GM18867 (cell line): ENCODE measurements around the gene PTPN3.
A peak's percentile ranks its signal among the peaks of the same experiment; 100 is the strongest.
"Not testable (repeated sequence)": the region's sequence is repeated elsewhere in the genome, so short reads cannot be mapped to it uniquely, and the experiment has no call there.

ENCODE experiments used
- ATAC-seq: cut with Tn5 transposase; IDR thresholded peaks from one replicate; pipeline ENCODE4 v1.9.1; 2021; ENCODE audit warnings: mild to moderate bottlenecking, moderate library complexity; ENCODE audit not compliant: unreplicated experiment

Gene PTPN3, protein sequence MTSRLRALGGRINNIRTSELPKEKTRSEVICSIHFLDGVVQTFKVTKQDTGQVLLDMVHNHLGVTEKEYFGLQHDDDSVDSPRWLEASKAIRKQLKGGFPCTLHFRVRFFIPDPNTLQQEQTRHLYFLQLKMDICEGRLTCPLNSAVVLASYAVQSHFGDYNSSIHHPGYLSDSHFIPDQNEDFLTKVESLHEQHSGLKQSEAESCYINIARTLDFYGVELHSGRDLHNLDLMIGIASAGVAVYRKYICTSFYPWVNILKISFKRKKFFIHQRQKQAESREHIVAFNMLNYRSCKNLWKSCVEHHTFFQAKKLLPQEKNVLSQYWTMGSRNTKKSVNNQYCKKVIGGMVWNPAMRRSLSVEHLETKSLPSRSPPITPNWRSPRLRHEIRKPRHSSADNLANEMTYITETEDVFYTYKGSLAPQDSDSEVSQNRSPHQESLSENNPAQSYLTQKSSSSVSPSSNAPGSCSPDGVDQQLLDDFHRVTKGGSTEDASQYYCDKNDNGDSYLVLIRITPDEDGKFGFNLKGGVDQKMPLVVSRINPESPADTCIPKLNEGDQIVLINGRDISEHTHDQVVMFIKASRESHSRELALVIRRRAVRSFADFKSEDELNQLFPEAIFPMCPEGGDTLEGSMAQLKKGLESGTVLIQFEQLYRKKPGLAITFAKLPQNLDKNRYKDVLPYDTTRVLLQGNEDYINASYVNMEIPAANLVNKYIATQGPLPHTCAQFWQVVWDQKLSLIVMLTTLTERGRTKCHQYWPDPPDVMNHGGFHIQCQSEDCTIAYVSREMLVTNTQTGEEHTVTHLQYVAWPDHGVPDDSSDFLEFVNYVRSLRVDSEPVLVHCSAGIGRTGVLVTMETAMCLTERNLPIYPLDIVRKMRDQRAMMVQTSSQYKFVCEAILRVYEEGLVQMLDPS

DNA sequence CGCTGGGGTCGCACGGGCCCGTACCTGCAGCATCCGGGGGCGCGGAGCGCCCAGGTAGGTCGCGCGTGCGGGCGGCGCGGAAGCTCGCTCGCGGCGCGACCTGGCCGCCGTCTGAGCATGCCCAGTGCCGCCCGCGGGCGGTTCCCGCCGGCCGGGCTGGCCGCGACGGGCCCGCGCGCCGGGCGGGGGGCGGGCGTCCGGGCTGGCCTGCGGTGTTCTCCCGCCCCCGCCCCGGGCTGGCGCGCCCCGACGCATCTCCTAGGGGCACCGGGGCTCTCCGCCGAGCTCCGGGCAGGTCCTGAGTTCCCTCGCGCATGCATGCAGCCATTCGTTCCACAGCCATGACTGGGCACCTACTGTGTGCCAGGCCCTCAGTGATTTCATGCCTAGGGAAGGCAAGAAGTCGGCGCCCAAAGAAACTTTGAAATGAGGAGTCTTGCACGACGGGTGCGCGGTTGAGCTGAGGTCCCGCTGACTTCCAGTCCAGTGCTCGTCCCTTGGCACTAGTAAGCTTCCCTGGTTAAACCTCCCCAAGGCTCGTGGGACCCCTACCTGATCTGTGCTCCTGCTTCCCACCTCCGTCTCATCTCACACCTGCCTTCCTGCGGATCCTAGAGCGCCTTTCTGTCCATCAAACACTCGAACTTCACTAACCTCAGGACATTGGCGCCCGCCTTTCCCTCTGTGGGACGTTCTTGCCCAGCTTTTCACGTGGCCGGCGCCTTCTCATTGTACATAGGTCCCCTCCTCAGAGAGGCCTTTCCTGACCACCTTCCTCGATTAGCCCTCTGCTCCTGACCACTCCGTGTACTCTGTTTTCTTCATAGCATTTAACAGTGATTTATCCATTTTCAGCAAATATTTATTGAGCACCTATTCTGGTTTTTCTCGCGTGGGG lies at the start of gene PTPN3:
Gene PTPN3, minus strand, starts transcription at position 113 of the 898 bp plus-strand sequence. CDS start 34,873 bp downstream, outside the sequence.
- no peak for ATAC-seq

- ATAC-seq: not testable (repeated sequence)
Measured at GRCh38 chr9:109544954-109545353, 46.8 kb upstream of the PTPN3 start.

DNA sequence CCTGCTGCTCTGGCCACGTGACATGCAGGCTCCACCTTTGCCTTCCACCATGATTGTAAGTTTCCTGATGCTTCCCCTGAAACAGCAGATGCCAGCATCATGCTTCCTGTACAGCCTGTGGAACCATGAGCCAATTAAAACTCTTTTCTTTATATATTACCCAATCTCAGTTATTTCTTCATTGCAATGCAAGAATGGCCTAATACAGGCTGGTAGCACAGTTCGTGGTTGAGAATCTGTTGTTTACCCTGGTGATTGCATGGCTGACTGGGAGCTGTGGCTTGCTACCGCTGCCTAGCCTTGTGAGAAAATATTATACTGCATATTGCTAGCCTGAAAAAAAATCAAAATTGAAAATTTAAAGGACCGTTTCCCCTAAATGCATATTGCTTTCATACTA lies 44.8 kb upstream of the PTPN3 start:
- no peak for ATAC-seq

DNA sequence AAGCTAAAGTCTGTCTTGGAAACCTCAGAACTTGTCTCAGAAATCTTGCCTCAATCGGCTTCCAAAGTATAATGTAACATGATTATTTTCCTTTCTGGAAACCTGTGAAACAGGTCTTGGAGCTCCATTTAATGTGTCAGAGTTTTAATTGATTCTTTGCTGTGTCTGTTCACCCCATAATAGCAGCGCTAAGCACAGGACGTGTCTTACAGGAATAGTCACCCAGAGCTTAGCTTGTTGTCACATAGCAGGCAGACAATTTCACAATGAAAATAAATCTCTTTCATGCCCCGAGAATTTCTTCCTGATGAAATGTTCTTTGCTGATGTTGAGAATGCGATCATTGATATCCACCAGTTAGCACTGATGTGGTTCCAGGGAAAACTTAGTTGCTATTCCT lies 40.2 kb upstream of the PTPN3 start:
- ATAC-seq: no peak

DNA sequence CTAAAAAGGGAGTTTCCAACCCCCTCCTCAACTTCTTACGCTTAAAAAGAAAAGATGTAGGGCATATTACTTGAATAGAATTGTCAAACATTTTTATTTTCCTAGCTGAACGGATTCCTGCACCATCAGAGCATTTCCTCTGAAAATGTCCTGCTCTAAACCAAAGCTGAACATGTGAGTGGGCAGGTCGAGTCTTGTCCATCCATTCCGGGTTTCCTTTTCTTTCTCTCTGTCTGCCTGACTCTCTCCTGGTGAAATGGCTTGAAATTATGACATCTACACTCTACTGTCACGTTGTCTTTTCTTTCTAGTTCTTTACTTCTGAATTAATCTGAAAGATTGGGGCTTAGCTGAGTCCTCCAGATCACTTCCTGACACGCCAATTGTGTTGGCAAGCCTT lies 39.2 kb upstream of the PTPN3 start:
- ATAC-seq: no peak

DNA sequence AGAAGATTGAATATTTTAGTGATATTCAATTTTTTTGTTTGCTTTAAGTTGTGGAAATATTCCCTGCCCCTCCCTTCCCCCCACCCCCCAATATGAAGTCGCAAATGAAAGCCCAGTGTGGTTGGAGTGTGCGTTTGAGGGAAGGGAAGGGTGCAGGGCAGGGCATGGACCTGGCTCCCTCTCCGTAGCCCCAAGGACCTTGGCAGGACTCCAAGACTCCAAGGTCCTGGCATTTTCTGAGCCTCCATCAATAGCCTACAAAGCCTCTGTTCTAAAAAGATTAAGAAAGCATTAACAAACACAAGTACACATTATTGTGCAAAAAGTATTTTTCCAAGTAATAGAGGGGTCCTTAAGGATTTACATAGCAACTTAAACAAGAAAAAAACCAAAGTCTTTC lies 38.8 kb upstream of the PTPN3 start:
- ATAC-seq: no peak

DNA sequence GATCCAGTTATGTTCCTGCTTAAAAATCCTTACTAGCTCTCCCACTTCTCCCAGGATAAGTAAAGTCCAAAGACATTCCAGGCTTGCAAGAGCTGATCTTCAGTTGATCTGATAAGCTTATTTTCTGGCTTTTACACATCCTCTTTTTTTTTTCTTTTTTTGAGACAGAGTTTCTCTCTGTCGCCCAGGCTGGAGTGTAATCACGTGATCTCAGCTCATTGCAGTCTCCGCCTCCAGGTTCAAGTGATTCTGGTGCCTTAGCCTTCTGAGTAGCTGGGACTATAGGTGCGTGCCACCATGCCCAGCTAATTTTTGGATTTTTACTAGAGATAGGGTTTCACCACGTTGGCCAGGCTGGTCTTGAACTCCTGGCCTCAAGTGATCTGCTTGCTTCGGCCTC lies 37.3 kb upstream of the PTPN3 start:
- ATAC-seq: no peak

DNA sequence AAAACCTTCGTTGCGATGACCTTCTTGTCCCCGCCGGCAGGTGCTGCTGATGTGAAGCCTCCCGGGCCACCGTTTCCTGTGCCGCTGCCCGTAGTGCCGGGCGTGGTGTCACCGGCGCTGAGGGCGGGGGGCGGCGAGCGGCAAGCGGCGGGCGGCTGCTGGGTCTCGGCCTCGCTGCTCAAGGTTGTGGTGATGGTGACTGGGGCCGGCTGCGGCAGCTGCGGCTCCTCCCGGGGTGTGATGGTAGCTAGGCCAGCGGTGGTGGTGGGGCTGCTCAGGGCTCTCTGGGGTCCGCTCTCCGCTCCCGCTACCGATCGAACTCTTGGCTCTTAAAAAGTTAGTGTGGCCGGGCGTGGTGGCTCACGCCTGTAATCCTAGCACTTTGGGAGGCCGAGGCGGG lies 36.0 kb upstream of the PTPN3 start:
- ATAC-seq: no peak

- not testable (repeated sequence) for ATAC-seq
Measured at GRCh38 chr9:109532652-109533051, 34.5 kb upstream of the PTPN3 start.

- ATAC-seq: no peak
Measured at GRCh38 chr9:109522106-109522505, 24.0 kb upstream of the PTPN3 start.

DNA sequence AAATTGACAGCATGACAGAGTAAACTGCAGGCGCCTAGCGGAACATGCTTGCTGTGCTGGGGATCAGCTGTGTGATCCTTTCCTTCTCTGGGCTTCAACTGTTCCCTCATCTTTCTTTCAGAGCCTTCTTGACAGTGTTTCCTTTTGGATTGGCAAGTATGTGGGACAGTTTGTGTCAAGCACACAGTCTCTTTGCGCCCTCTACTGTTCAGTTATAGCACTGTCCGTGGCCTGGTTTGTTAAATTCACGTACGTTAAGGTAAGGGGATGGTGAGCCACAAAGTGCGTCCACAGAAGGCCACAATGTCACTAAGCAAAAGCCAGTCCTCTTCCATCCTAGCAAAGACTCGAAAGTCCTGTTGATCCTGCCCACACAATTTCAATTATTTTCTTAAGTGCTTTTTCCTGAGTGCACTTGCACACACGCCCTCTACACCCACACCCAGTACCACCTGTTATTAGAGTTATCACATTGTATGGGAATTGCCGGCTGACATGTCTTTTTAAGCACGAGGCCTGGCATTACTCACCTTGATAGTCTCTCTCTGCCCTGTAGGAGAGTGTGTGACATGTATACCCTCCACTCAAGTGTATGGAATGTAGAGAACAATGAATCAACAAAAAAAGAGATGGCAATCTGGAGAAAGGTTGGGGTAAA lies 22.5 kb upstream of the PTPN3 start:
- ATAC-seq: peak; percentile 93

DNA sequence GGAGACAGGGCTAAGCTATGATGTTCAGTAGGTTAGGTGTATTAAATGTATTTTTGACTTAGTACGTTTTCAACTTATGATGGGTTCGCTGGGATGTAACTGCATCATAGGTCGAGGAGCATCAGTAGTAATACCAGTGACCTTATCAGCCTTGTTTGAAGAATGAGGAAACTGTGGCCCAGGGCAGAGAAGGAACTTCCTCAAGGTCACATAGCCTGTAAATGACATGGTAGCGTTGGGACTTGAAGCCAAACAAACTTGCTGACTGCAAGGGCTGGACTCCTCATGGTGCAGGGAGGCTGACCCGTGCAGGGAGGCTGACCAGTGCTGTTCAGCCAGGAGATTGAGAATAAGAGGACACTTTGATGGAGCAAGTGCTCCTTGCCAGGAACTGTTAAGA lies 21.3 kb upstream of the PTPN3 start:
- ATAC-seq: no peak

DNA sequence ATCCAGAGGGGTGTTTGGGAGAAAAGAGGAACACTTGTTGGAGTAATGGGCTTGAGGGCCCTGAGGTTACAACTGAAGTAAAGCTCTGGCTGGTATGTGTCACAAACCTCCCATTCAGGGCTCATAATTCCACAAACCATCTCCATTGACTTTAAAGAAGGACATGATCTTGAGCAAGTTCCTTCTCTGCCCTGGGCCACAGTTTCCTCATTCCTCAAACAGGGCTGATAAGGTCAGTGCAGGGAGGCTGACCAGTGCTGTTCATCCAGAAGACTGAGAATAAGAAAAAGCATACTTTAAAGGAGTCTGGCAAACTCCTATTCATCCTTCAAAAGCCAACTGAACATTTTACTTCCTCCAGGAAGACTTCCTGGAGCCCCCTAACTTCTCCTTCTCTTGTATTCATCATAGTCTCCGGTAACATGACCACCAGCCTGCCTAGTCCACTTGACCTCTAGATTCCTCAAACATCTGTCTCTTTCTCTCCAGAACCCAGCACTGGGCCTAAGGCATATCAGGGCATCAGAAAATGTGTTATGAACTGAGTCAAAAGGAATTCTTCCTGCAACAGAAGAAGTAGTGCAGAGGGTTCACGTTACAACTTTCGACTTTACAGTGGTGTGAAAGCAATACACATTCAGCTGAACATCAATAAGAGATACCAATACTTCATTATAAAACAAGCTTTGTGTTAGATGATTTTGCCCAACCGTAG lies 20.7 kb upstream of the PTPN3 start:
- ATAC-seq: no peak

DNA sequence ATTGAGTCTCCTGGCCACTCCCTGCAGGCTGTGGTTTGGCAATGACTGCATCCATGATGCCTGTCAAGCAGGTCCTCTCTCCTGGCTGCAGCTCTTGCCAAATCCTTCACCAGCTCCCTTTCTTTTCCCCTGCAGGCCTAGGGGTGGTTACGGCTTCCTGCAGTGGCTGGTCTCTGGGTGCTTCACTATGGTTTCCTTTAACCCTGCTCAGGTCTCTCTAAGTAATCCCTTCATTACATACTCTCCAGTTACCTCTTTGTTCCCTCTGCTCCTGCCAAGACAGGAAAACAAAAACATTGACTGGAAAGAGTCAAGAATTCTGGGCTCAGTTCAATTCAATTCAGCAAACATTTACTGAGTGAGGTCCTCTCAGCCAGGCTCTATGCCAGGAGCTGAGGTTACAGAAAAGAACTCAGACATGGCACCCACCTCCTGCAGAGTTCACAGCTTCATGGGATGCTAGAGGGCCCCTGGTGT lies 19.8 kb upstream of the PTPN3 start:
- ATAC-seq: no peak

- no peak for ATAC-seq
Measured at GRCh38 chr9:109513871-109514270, 15.8 kb upstream of the PTPN3 start.

GRCh38 chr9:109512170-109512756 lies 14.2 kb upstream of the PTPN3 start:
- no peak for ATAC-seq

DNA sequence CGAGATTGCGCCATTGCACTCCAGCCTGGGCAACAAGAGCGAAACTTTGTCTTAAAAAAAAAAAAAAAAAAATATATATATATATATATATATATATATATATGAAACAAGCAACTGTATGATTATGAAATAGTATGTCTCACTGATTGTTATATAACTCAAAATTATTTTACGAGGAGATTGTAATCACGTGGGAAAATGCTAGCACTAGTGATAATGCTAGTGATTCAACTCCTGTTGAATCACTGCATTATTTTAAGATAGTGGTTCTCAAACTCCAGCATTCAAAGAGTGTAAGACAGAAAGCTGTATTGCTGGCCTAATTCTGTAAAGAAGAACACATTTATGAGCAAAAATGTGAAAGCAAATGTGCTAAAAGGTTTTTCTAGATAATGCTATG lies 12.4 kb upstream of the PTPN3 start:
- no peak for ATAC-seq

GRCh38 chr9:109510042-109510441 lies 11.9 kb upstream of the PTPN3 start:
- ATAC-seq: not testable (repeated sequence)

- no peak for ATAC-seq
Measured at GRCh38 chr9:109509611-109510010, 11.5 kb upstream of the PTPN3 start.
